NCI-H748 (cell line): ENCODE measurements around the gene FLYWCH1.

Source experiments
- DNase-seq: peaks from one replicate; lab custom pipeline; 2025; ENCODE audit not compliant: unreplicated experiment; lab: John Stamatoyannopoulos, UW

FLYWCH1 gene

GRCh38 chr16:2968738-2969544 is 57.2 kb downstream of the FLYWCH1 start, which contains the start of gene PAQR4:
TSS of gene PAQR4 (plus strand) at chr16:2969348. CDS start at chr16:2969675, 327 bp downstream.
- peak; percentile 88 for DNase-seq

GRCh38 chr16:2969545-2970521 is 58.1 kb downstream of the FLYWCH1 start:
- DNase-seq, result peak; percentile 74

GRCh38 chr16:2970563-2970962 is 58.8 kb downstream of the FLYWCH1 start:
- DNase-seq, result no peak

- DNase-seq, result no peak
Measured at GRCh38 chr16:2971134-2971984, 59.6 kb downstream of the FLYWCH1 start.

- peak; percentile 5 for DNase-seq
Measured at GRCh38 chr16:2971985-2972784, 60.5 kb downstream of the FLYWCH1 start.

- DNase-seq, result no peak
Measured at GRCh38 chr16:2973093-2973492, 61.4 kb downstream of the FLYWCH1 start.

GRCh38 chr16:2973605-2974318 is 62.0 kb downstream of the FLYWCH1 start:
- DNase-seq, result no peak

GRCh38 chr16:2974319-2975056 is 62.8 kb downstream of the FLYWCH1 start:
- no peak for DNase-seq

GRCh38 chr16:2975161-2975795 is 63.5 kb downstream of the FLYWCH1 start:
- no peak for DNase-seq

GRCh38 chr16:2976201-2976600 is 64.5 kb downstream of the FLYWCH1 start:
- DNase-seq, result no peak

GRCh38 chr16:2976673-2977072 is 64.9 kb downstream of the FLYWCH1 start:
- no peak for DNase-seq

GRCh38 chr16:2977440-2977839 is 65.7 kb downstream of the FLYWCH1 start:
- DNase-seq, result no peak

GRCh38 chr16:2979669-2980226 is 68.0 kb downstream of the FLYWCH1 start:
- peak; percentile 30 for DNase-seq

GRCh38 chr16:2980227-2981176 is 68.8 kb downstream of the FLYWCH1 start, which contains the start of gene PKMYT1:
TSS of gene PKMYT1 (minus strand) at chr16:2980446. CDS start at chr16:2979657, 789 bp downstream.
- DNase-seq, result peak; percentile 81

GRCh38 chr16:2981177-2981898 is 69.6 kb downstream of the FLYWCH1 start:
- DNase-seq, result no peak

GRCh38 chr16:2981899-2982250 is 70.1 kb downstream of the FLYWCH1 start:
- DNase-seq, result no peak
